Parathyroid adenoma (tissue), 2 donors: Measurements from ENCODE around the gene PRPH2.

Experiments used
- H2AFZ ChIP-seq: fragments of 300-600 bp; sonication (generic); one replicate; pipeline ENCODE4 v1.7.0; 2017; ENCODE audit warnings: antibody characterized with exemption, mild to moderate bottlenecking
- H3K27ac ChIP-seq: fragments of 300-600 bp; sonication (generic); one replicate; pipeline ENCODE4 v1.7.0; 2017
- H3K27me3 ChIP-seq: fragments of 300-600 bp; sonication (generic); one replicate; pipeline ENCODE4 v1.7.0; 2017; ENCODE audit warnings: low read length; ENCODE audit not compliant: control insufficient read depth, insufficient read depth
- H3K36me3 ChIP-seq: fragments of 300-600 bp; sonication (generic); one replicate; pipeline ENCODE4 v1.7.0; 2017; ENCODE audit warnings: low read length; ENCODE audit not compliant: control insufficient read depth, insufficient read depth
- H3K4me1 ChIP-seq: fragments of 300-600 bp; sonication (generic); one replicate; pipeline ENCODE4 v1.7.0; 2017; ENCODE audit warnings: control low read depth
- H3K4me2 ChIP-seq: fragments of 300-600 bp; sonication (generic); one replicate; pipeline ENCODE4 v1.7.0; 2017; ENCODE audit warnings: low read length
- H3K4me3 ChIP-seq: fragments of 300-600 bp; sonication (generic); one replicate; pipeline ENCODE4 v1.7.0; 2017; ENCODE audit warnings: low read depth, low read length
- H3K79me2 ChIP-seq: fragments of 300-600 bp; sonication (generic); one replicate; pipeline ENCODE4 v1.7.0; 2017; ENCODE audit warnings: control low read depth
- H3K9ac ChIP-seq: fragments of 300-600 bp; sonication (generic); one replicate; pipeline ENCODE4 v1.7.0; 2017; ENCODE audit warnings: mild to moderate bottlenecking
- H3K9me3 ChIP-seq: fragments of 300-600 bp; sonication (generic); one replicate; pipeline ENCODE4 v1.7.0; 2017; ENCODE audit warnings: low read length; ENCODE audit not compliant: control insufficient read depth
- TF ChIP-seq, protein P1 (sequence below): fragments of 300-600 bp; sonication (generic); IDR thresholded peaks from one replicate; pipeline ENCODE4 v1.7.0; 2017; ENCODE audit warnings: antibody characterized with exemption, mild to moderate bottlenecking
- donor health status: primary hyperparathyroidism.

Gene PRPH2

DNA sequence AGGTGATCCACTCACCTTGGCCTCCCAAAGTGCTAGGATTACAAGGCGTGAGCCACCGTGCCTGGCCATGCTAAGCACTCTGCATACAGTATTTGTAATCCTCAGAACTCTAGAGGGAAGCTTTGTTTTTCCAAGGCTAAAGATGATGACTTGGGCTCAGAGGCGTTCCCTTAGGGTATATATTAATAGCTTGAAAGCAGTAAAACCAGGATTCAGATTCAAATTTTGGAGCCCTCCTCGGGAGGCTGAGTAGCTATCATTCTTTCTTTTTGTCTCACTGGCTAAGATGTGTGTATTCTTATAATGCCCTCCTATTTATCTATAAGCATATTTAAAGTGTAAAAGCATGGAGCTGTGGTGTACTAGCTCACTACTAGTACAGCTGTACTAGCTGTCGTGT lies 68.5 kb downstream of the PRPH2 start:
- no peaks in the 10 kb centered on the region for H3K4me1 ChIP-seq
- no peaks in the 10 kb centered on the region for H3K79me2 ChIP-seq
- no peaks in the 10 kb centered on the region for H3K27me3 ChIP-seq
- no peak overlapping the region for H2AFZ ChIP-seq
- H3K36me3 ChIP-seq = no peaks in the 10 kb centered on the region
- no peak overlapping the region for H3K4me3 ChIP-seq
- no peaks in the 10 kb centered on the region for H3K9me3 ChIP-seq
- H3K27ac ChIP-seq = no peak overlapping the region
- TF ChIP-seq, protein P1, sequence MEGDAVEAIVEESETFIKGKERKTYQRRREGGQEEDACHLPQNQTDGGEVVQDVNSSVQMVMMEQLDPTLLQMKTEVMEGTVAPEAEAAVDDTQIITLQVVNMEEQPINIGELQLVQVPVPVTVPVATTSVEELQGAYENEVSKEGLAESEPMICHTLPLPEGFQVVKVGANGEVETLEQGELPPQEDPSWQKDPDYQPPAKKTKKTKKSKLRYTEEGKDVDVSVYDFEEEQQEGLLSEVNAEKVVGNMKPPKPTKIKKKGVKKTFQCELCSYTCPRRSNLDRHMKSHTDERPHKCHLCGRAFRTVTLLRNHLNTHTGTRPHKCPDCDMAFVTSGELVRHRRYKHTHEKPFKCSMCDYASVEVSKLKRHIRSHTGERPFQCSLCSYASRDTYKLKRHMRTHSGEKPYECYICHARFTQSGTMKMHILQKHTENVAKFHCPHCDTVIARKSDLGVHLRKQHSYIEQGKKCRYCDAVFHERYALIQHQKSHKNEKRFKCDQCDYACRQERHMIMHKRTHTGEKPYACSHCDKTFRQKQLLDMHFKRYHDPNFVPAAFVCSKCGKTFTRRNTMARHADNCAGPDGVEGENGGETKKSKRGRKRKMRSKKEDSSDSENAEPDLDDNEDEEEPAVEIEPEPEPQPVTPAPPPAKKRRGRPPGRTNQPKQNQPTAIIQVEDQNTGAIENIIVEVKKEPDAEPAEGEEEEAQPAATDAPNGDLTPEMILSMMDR = no peak
- no peak overlapping the region for H3K9ac ChIP-seq
- no peak overlapping the region for H3K4me2 ChIP-seq

DNA sequence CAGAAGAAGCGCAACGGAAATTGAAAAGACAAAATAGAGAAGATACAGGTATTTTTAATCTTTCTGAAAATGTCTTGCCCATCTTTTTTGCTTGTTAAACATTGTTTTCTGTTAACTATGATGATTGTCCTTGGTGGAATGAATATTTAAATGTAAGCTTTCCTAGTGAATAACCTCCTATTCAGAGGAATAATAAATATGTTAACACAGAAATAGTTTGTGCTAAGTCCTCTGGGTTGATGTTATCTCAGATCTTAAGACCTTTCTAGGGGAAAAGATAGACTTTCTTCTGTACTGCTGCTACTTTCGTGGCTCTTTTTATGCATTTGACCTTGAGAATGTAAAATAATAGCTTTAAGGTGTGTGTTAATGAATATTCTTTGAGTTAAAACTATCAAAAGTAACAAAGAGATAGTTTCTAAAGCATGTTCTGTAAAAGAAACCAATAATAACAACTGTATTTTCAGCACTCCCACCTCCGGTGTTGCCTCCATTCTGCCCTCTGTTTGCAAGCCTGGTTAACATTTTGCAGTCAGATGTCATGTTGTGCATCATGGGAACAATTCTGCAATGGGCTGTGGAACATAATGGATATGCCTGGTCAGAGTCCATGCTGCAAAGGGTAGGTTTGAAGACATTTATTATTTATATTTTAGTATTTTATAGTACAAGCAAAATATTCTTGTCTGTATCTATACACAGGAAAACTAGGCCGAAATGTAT lies 70.2 kb downstream of the PRPH2 start:
- H3K36me3 ChIP-seq = no peaks in the 10 kb centered on the region
- H3K4me1 ChIP-seq = no peaks in the 10 kb centered on the region
- H3K9ac ChIP-seq = no peak overlapping the region
- H2AFZ ChIP-seq = no peak overlapping the region
- no peaks in the 10 kb centered on the region for H3K9me3 ChIP-seq
- no peak overlapping the region for H3K4me2 ChIP-seq
- TF ChIP-seq, protein P1 = no peak
- no peak overlapping the region for H3K27ac ChIP-seq
- no peaks in the 10 kb centered on the region for H3K27me3 ChIP-seq
- no peaks in the 10 kb centered on the region for H3K79me2 ChIP-seq
- H3K4me3 ChIP-seq = no peak overlapping the region
